ENCODE measurements around the gene LCLAT1. TPM values are rescaled to one million over a fixed set of nuclear protein-coding genes. Genes with fewer than 3 reads are reported as not detected.

The LCLAT1 gene
- total RNA-seq, 1 donor from 2014 or later = 15.4 TPM

GRCh38 chr2:30514134-30514847 is 67.2 kb downstream of the LCLAT1 start:
- peak; percentile 57 for DNase-seq (ENCODE audit: low read depth)

GRCh38 chr2:30514848-30515435 is 67.9 kb downstream of the LCLAT1 start:
- peak; percentile 31 for DNase-seq (ENCODE audit: low read depth)

GRCh38 chr2:30516166-30516565 is 69.1 kb downstream of the LCLAT1 start:
- no peak for DNase-seq (ENCODE audit: low read depth)

- no peak for DNase-seq (ENCODE audit: low read depth)
These were observed 72.8 kb downstream of the LCLAT1 start for GRCh38 chr2:30519796-30520195.

- DNase-seq (ENCODE audit: low read depth) = no peak
These were observed 75.4 kb downstream of the LCLAT1 start for GRCh38 chr2:30522421-30522820.

- DNase-seq (ENCODE audit: low read depth) = peak; percentile 34
These were observed 80.4 kb downstream of the LCLAT1 start for GRCh38 chr2:30527411-30527810.

- DNase-seq (ENCODE audit: low read depth) = no peak
These were observed 80.8 kb downstream of the LCLAT1 start for GRCh38 chr2:30527859-30528258.

- DNase-seq (ENCODE audit: low read depth) = peak; percentile 82
These were observed 83.3 kb downstream of the LCLAT1 start for GRCh38 chr2:30530346-30530745.

- no peak for DNase-seq (ENCODE audit: low read depth)
These were observed 94.6 kb downstream of the LCLAT1 start for GRCh38 chr2:30541680-30542079.

GRCh38 chr2:30545875-30546274 is 98.8 kb downstream of the LCLAT1 start:
- no peak for DNase-seq (ENCODE audit: low read depth)

GRCh38 chr2:30548386-30548785 is 101.3 kb downstream of the LCLAT1 start:
- no peak for DNase-seq (ENCODE audit: low read depth)

- DNase-seq (ENCODE audit: low read depth) = no peak
These were observed 102.0 kb downstream of the LCLAT1 start for GRCh38 chr2:30549096-30549495.

- DNase-seq (ENCODE audit: low read depth) = no peak
These were observed 112.7 kb downstream of the LCLAT1 start for GRCh38 chr2:30559544-30560275.

- DNase-seq (ENCODE audit: low read depth) = no peak
These were observed 114.3 kb downstream of the LCLAT1 start for GRCh38 chr2:30561349-30561748.

- peak; percentile 85 for DNase-seq (ENCODE audit: low read depth)
These were observed 118.9 kb downstream of the LCLAT1 start for GRCh38 chr2:30565851-30566358.

GRCh38 chr2:30566631-30567030 is 119.6 kb downstream of the LCLAT1 start:
- DNase-seq (ENCODE audit: low read depth) = peak; percentile 55

GRCh38 chr2:30567317-30567716 is 120.3 kb downstream of the LCLAT1 start:
- DNase-seq (ENCODE audit: low read depth) = no peak

GRCh38 chr2:30569946-30570345 is 122.9 kb downstream of the LCLAT1 start:
- no peak for DNase-seq (ENCODE audit: low read depth)

- no peak for DNase-seq (ENCODE audit: low read depth)
These were observed 130.1 kb downstream of the LCLAT1 start for GRCh38 chr2:30577151-30577550.

- DNase-seq (ENCODE audit: low read depth) = no peak
These were observed 133.3 kb downstream of the LCLAT1 start for GRCh38 chr2:30580391-30580790.

GRCh38 chr2:30582521-30582920 is 135.5 kb downstream of the LCLAT1 start:
- DNase-seq (ENCODE audit: low read depth) = no peak

GRCh38 chr2:30583204-30583749 is 136.2 kb downstream of the LCLAT1 start:
- DNase-seq (ENCODE audit: low read depth) = peak; percentile 33
